Measurements from ENCODE around the gene ZSCAN32.

Gene ZSCAN32

GRCh38 chr16:3431779-3432219, 31.0 kb upstream of the ZSCAN32 start:
- Histone ChIP-seq H3K4me3 (ENCODE audit: low read depth in 1 of 2, low read length in 1 of 2) (peak overlapping the region in 1 of 2 experiments; percentile 53), H3K4me1 (ENCODE audit: control insufficient read depth in 1 of 2, insufficient read depth in 1 of 2, low read depth in 1 of 2, low read length in 1 of 2) (peaks cover 0 to 6% of the 10 kb centered on the region in 2 experiments), H3K9me3 (no peaks in the 10 kb centered on the region), H3K27ac (peak overlapping the region; percentile 51), H3K27me3 (peaks cover 43% of the 10 kb centered on the region), H3K36me3 (peaks cover 8% of the 10 kb centered on the region)
- TF ChIP-seq CTCF (IDR thresholded peaks at IDR 0.05) = no peak

- no peak overlapping the region for H3K4me3 ChIP-seq (ENCODE audit: low read depth in 1 of 2, low read length in 1 of 2)
- no peaks in the 10 kb centered on the region for H3K4me1 ChIP-seq (ENCODE audit: control insufficient read depth in 1 of 2, insufficient read depth in 1 of 2, low read depth in 1 of 2, low read length in 1 of 2)
- H3K27me3 ChIP-seq = no peaks in the 10 kb centered on the region
- no peak for TF ChIP-seq CTCF (IDR thresholded peaks at IDR 0.05)
- H3K36me3 ChIP-seq = no peaks in the 10 kb centered on the region
- H3K9me3 ChIP-seq = peaks cover 36% of the 10 kb centered on the region
- H3K27ac ChIP-seq = no peak overlapping the region
These were observed 13.1 kb upstream of the ZSCAN32 start for GRCh38 chr16:3413730-3414379.

- Histone ChIP-seq H3K36me3 (peaks cover 35% of the 10 kb centered on the region), H3K9me3 (peaks cover 48% of the 10 kb centered on the region), H3K27me3 (no peaks in the 10 kb centered on the region), H3K27ac (no peak overlapping the region), H3K4me3 (ENCODE audit: low read depth in 1 of 2, low read length in 1 of 2) (no peak overlapping the region), H3K4me1 (ENCODE audit: control insufficient read depth in 1 of 2, insufficient read depth in 1 of 2, low read depth in 1 of 2, low read length in 1 of 2) (no peaks in the 10 kb centered on the region)
- no peak for TF ChIP-seq CTCF (IDR thresholded peaks at IDR 0.05)
These were observed 7.9 kb upstream of the ZSCAN32 start for GRCh38 chr16:3408561-3409197.

- H3K36me3 ChIP-seq = peaks cover 37% of the 10 kb centered on the region
- H3K4me3 ChIP-seq (ENCODE audit: low read depth in 1 of 2, low read length in 1 of 2) = peak overlapping the region; percentile 83
- H3K27me3 ChIP-seq = no peaks in the 10 kb centered on the region
- peaks cover 9% of the 10 kb centered on the region for H3K9me3 ChIP-seq
- H3K4me1 ChIP-seq (ENCODE audit: control insufficient read depth in 1 of 2, insufficient read depth in 1 of 2, low read depth in 1 of 2, low read length in 1 of 2) = peaks cover 17 to 22% of the 10 kb centered on the region in 2 experiments
- peak overlapping the region; percentile 85 for H3K27ac ChIP-seq
- no peak for TF ChIP-seq CTCF (IDR thresholded peaks at IDR 0.05)
These were observed 1.1 kb upstream of the ZSCAN32 start for GRCh38 chr16:3401719-3402397.

- no peak for TF ChIP-seq CTCF (IDR thresholded peaks at IDR 0.05)
- H3K9me3 ChIP-seq = peaks cover 4% of the 10 kb centered on the region
- H3K27me3 ChIP-seq = no peaks in the 10 kb centered on the region
- H3K4me1 ChIP-seq (ENCODE audit: control insufficient read depth in 1 of 2, insufficient read depth in 1 of 2, low read depth in 1 of 2, low read length in 1 of 2) = peaks cover 17 to 22% of the 10 kb centered on the region in 2 experiments
- H3K4me3 ChIP-seq (ENCODE audit: low read depth in 1 of 2, low read length in 1 of 2) = peak overlapping the region; percentile 83
- peaks cover 30% of the 10 kb centered on the region for H3K36me3 ChIP-seq
- peak overlapping the region; percentile 85 for H3K27ac ChIP-seq
These were observed 392 bp downstream of the ZSCAN32 start for GRCh38 chr16:3400446-3400778.

Data from neutrophil (primary cell).